BLaER1 treated with 17β-estradiol and CSF1 and Interleukin-3, amounts not matched to agents 10 nM and 100 nM (cell line): ENCODE data around the gene SLC25A25.

Experiments
- H3K27ac ChIP-seq, 11 experiments: shearing (Covaris generic); formaldehyde crosslinking; 2 replicates each; pipeline ENCODE4 v1.8.1; 2022
- H3K27me3 ChIP-seq, 11 experiments: shearing (Covaris generic); formaldehyde crosslinking; 2 replicates each; pipeline ENCODE4 v1.8.1; 2022
- H3K36me3 ChIP-seq, 11 experiments: shearing (Covaris generic); formaldehyde crosslinking; 2 replicates each; pipeline ENCODE4 v1.8.1; 2022
- H3K4me1 ChIP-seq, 10 experiments: shearing (Covaris generic); formaldehyde crosslinking; 2 replicates each; pipeline ENCODE4 v1.8.1; 2022
- H3K4me2 ChIP-seq, 11 experiments: shearing (Covaris generic); formaldehyde crosslinking; 2 replicates each; pipeline ENCODE4 v1.8.1; 2022
- H3K4me3 ChIP-seq, 10 experiments: shearing (Covaris generic); formaldehyde crosslinking; 2 replicates each; pipeline ENCODE4 v1.8.1; 2022
- H3K9ac ChIP-seq, 11 experiments: shearing (Covaris generic); formaldehyde crosslinking; 2 replicates each; pipeline ENCODE4 v1.8.1; 2022
- H3K9me3 ChIP-seq, 11 experiments: shearing (Covaris generic); formaldehyde crosslinking; replicated peaks in 1 of 11; 2 replicates each; pipeline ENCODE4 v1.8.1; 2022
- H4K20me1 ChIP-seq, 11 experiments: shearing (Covaris generic); formaldehyde crosslinking; 2 replicates each; pipeline ENCODE4 v1.8.1; 2022
- Cebpa-rat ChIP-seq, 11 experiments: shearing (Covaris generic); IDR thresholded peaks; 2 replicates each; pipeline ENCODE4 v1.8.1; 2022

The SLC25A25 gene

DNA sequence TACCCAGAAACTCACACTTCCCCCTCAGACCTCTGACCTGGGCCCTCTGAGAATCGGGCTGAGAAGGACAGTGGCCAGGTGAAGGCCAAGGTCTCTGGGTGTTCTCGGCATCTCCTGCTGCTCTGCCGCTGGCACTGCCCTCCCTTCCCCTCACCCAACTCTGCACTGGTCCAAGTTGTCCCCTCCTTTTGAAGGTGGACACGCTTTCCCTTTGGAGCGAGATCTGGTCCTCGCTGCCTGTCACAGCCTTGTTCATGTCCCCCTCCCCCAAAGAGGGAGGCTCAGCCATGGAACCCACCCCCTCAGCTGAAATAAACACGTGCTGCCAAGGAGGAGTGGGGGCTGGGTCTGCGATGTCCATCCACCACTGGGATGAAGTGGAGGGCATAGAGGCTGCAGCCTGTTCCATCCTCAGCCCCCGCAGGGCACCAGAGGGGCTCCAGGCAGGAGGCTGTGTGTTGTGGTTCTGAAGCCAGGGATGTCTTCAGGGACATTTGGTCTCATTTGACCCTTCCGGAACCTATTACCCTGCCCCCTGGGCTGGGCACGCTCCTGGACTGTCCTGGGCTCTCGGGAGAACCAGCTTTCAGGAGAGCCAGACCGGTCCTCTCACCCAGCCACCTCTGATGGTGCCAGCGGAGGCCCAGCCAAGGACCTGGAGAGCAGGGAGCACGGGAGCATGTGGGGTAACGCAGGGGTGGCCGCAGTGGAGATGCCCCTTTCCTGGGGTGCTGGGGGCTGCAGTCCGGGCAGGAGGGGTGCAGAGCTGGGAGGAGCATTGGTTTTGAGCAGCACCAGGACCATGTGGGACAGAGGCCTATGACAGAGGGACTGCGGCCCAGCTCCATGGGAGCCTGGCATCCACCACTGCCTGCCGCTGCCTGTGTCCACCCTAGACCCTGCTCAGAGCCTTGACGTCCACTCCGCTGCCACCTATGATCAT is 76.5 kb downstream of the SLC25A25 start:
- H3K9ac ChIP-seq = no peak overlapping the region
- H3K27ac ChIP-seq = no peak overlapping the region
- no peaks in the 10 kb centered on the region for H3K27me3 ChIP-seq
- TF ChIP-seq Cebpa-rat (IDR thresholded peaks at IDR 0.05) = no peak
- no peaks in the 10 kb centered on the region for H4K20me1 ChIP-seq
- H3K4me3 ChIP-seq = no peak overlapping the region
- peaks cover 7 to 28% (median 19%) of the 10 kb centered on the region in 10 experiments; a peak in 18 of 20 replicates for H3K4me1 ChIP-seq
- H3K9me3 ChIP-seq = no peaks in the 10 kb centered on the region
- H3K36me3 ChIP-seq = no peaks in the 10 kb centered on the region
- peak overlapping the region in 3 of 11 experiments; percentile 6 to 67 (median 13); a peak in 1 of 22 replicates for H3K4me2 ChIP-seq

DNA sequence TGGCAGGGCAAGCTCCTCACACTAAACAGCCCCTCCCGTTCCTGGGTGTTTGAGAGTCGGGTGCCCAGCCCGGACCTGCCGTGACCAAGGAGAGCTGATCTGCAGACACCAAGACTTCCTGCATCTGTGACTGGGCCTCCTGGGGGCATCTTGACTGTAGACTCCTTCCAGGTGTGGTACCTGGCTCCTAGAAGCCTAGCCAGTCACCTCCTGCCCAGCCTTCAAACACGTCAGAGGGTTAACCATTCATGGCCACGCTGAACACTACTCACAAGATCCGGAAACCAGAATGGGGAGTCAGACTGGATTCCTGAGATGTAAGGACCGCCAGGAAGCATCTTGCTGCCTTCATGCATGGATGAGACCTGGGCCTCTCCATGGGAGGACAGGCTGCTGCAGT is 77.5 kb downstream of the SLC25A25 start:
- H3K4me1 ChIP-seq = peaks cover 7 to 28% (median 19%) of the 10 kb centered on the region in 10 experiments; a peak in 18 of 20 replicates
- no peaks in the 10 kb centered on the region for H3K36me3 ChIP-seq
- TF ChIP-seq Cebpa-rat (IDR thresholded peaks at IDR 0.05) = no peak
- no peaks in the 10 kb centered on the region for H4K20me1 ChIP-seq
- peak overlapping the region in 1 of 11 experiments; percentile 24; a peak in 2 of 22 replicates for H3K9ac ChIP-seq
- no peaks in the 10 kb centered on the region for H3K27me3 ChIP-seq
- H3K27ac ChIP-seq = no peak overlapping the region
- H3K9me3 ChIP-seq = no peaks in the 10 kb centered on the region
- H3K4me2 ChIP-seq = peak overlapping the region in 9 of 11 experiments; percentile 36 to 79 (median 61); a peak in 17 of 22 replicates
- no peak overlapping the region for H3K4me3 ChIP-seq

DNA sequence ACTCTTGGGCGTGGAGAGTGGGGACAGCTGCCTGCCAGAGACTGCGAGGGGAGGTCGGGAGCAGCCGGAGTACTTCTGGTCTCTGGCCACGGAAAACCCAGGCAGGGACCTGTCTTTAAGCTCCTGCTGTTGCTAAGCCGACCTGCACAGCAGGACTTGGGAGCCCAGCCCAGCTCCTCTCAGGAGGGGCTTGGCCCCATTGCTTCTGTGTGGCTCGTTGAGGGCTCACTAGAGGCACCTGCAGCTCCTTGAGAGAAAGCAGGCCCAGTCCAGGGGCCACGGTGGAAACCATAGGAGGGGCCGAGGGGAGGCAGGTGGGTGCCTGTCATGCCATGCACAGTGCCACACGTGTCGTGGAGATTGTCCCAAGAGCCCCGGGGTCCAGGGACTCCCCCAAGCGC is 77.9 kb downstream of the SLC25A25 start:
- Histone ChIP-seq H3K4me3 (no peak overlapping the region), H3K27ac (no peak overlapping the region), H3K4me2 (peak overlapping the region in 9 of 11 experiments; percentile 36 to 79 (median 61); a peak in 17 of 22 replicates), H3K36me3 (no peaks in the 10 kb centered on the region), H3K4me1 (peaks cover 7 to 28% (median 19%) of the 10 kb centered on the region in 10 experiments; a peak in 18 of 20 replicates), H4K20me1 (no peaks in the 10 kb centered on the region), H3K27me3 (no peaks in the 10 kb centered on the region), H3K9ac (peak overlapping the region in 1 of 11 experiments; percentile 24; a peak in 2 of 22 replicates), H3K9me3 (no peaks in the 10 kb centered on the region)
- TF ChIP-seq Cebpa-rat (IDR thresholded peaks at IDR 0.05) = no peak

DNA sequence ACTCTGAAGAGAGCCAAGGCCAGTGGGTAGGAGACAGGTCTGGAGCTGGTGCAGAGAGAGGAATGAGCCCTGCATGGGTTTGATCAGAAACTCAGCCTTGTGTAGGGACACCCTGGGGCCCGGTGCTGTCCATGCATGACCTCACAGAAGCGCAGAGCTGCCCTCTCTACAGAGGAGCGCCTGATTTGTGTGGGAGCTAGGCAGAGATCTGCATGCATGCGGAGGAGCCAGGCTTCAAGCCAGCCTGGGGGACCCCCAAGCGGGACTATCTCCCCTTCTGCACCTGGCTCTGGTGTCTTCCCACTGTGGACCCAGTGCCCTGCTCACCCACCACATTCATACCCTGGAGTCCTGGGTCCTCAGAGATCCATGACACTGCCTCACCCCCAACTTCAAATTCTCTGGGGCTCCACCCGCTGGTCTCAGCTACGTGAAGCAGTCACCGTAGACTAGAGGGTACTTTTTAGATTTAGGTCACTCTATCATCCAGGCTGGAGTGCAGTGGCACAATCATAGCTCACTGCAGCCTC is 78.6 kb downstream of the SLC25A25 start:
- H4K20me1 ChIP-seq = no peaks in the 10 kb centered on the region
- H3K4me3 ChIP-seq = no peak overlapping the region
- no peak overlapping the region for H3K27ac ChIP-seq
- H3K9ac ChIP-seq = no peak overlapping the region
- no peaks in the 10 kb centered on the region for H3K36me3 ChIP-seq
- no peaks in the 10 kb centered on the region for H3K9me3 ChIP-seq
- peaks cover 7 to 28% (median 19%) of the 10 kb centered on the region in 10 experiments; a peak in 18 of 20 replicates for H3K4me1 ChIP-seq
- TF ChIP-seq Cebpa-rat (IDR thresholded peaks at IDR 0.05) = no peak
- peak overlapping the region in 6 of 11 experiments; percentile 34 to 79 (median 65); a peak in 10 of 22 replicates for H3K4me2 ChIP-seq
- H3K27me3 ChIP-seq = no peaks in the 10 kb centered on the region

DNA sequence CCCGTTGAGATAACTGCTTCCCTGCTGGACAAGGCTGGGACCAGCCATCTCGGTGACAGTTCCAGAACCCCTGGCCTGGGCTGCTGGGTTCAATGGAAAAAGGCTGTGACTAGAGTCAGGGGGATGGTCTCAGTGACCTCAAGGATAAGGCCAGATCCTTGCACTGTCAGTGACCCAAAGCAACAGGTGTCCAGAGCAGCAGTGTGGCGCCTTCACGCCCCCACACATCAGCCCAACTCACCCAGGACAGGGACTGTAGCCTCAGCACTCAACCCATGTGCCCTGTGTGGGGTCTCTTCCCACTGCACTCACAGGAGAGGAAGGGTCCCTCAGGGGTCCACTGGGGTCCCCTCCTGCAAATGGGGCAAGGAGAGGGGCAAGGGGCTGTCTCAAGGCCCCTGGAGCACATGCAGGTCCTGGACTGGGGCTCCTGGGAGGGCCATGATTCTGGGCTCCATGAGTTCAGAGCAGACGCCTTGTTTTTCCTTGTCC is 80.5 kb downstream of the SLC25A25 start:
- Histone ChIP-seq H3K4me3 (no peak overlapping the region), H3K9ac (no peak overlapping the region), H3K4me2 (no peak overlapping the region), H3K27ac (no peak overlapping the region), H3K9me3 (no peaks in the 10 kb centered on the region), H3K4me1 (peaks cover 6 to 20% (median 13%) of the 10 kb centered on the region in 10 experiments; a peak in 18 of 20 replicates), H3K27me3 (no peaks in the 10 kb centered on the region), H4K20me1 (no peaks in the 10 kb centered on the region), H3K36me3 (no peaks in the 10 kb centered on the region)
- TF ChIP-seq Cebpa-rat (IDR thresholded peaks at IDR 0.05) = no peak

DNA sequence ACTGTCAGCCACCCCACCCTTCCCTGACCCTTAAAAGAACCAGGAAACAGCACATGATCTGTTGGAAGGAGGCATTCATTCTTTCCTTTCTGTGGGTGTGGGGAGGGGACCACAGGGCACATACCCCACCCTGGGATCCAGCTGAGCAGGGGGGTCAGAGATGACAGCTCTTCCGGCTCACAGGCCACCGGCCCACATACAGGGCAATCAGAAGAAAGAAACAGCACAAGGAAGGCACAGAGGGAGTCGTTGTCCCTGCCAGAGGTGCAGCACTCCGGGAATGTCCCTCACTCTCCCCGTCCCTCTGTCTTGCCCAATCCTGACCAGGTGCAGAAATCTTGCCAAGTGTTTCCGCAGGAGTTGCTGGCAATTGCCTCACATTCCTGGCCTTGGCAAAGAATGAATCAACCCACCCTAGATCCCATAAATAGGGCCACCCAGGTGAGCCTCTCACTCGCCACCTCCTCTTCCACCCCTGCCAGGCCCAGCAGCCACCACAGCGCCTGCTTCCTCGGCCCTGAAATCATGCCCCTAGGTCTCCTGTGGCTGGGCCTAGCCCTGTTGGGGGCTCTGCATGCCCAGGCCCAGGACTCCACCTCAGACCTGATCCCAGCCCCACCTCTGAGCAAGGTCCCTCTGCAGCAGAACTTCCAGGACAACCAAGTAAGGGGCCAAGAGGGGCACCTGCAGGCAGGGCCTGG is 81.1 kb downstream of the SLC25A25 start, which contains the start of gene LCN2:
Gene LCN2 (plus strand): TSS at position 453 of the 701 bp plus-strand sequence. CDS start 73 bp downstream, at position 526.
- Histone ChIP-seq H4K20me1 (no peaks in the 10 kb centered on the region), H3K9ac (no peak within 1 kb of the TSS), H3K27ac (no peak within 1 kb of the TSS), H3K36me3 (no peaks in the 10 kb centered on the region), H3K9me3 (no peaks in the 10 kb centered on the region), H3K4me3 (no peak within 1 kb of the TSS), H3K4me2 (no peak within 1 kb of the TSS), H3K27me3 (no peaks in the 10 kb centered on the region), H3K4me1 (peaks cover 0 to 20% (median 11%) of the 10 kb centered on the region in 10 experiments; a peak in 16 of 20 replicates)
- no peak for TF ChIP-seq Cebpa-rat (IDR thresholded peaks at IDR 0.05)

DNA sequence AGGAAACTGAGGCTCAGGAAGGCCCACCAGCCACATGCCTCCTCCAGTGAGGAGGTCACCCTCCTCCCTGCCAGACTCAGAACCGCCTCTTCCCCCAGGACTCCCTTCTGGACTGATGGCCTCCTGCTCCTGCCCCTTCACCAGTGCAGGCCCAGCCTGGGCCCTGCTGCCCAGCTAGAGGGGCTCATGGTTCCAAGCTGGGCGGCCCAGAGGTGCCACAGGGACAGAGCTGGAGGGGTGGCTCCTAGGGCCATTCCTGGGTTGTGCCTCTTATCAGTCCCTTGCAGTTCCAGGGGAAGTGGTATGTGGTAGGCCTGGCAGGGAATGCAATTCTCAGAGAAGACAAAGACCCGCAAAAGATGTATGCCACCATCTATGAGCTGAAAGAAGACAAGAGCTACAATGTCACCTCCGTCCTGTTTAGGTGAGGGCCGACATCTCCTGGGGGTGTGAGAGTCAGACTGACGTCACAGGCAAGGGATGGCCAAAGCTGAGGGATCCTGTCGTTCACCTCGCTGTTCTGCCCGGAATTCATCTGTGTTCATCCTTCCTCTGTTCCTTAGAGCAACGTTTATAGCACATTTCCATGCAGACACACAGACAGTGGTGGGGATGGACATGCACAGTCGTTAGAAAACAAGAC is 82.0 kb downstream of the SLC25A25 start:
- TF ChIP-seq Cebpa-rat (IDR thresholded peaks at IDR 0.05) = no peak
- no peak overlapping the region for H3K9ac ChIP-seq
- H3K9me3 ChIP-seq = no peaks in the 10 kb centered on the region
- no peaks in the 10 kb centered on the region for H3K27me3 ChIP-seq
- no peak overlapping the region for H3K4me2 ChIP-seq
- H3K4me3 ChIP-seq = no peak overlapping the region
- peaks cover 0 to 20% (median 11%) of the 10 kb centered on the region in 10 experiments; a peak in 14 of 20 replicates for H3K4me1 ChIP-seq
- no peaks in the 10 kb centered on the region for H4K20me1 ChIP-seq
- H3K36me3 ChIP-seq = no peaks in the 10 kb centered on the region
- H3K27ac ChIP-seq = no peak overlapping the region

DNA sequence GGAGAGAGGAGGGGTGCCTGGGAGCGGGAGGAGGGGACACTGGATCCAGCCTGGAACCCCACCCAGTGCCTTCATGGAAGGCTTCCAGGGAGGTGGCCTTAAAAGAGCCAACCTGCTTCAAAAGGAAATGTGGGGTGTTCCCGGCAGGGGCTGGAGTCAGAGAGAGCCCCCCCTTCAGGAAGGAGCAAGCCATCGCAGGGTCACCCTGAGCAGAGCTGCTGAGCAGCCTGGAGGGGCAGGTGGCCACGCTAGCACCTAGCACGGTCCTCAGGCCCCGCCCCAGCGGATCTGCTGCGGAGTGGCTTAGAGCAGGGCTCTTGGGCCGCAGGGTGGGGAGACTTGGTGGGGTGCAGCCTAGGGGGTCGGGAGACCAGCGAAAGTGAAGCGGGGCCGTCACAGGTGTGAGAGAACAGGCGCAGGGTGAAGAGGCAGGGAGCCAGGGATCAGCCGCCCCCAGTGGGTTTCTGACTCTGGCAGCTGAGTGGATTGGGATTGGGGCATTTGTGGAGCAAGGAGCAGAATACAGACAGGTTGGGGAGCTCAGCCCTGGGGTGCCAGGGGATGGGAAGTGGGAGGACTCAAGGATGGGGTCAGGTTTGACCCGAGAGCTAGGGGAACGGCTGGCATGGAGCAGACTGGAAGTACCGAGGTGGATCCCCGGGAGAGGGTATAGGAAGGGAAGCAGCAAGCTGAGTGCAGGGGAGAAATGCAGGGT is 82.7 kb downstream of the SLC25A25 start:
- Histone ChIP-seq H3K4me1 (peaks cover 0 to 15% (median 7%) of the 10 kb centered on the region in 10 experiments; a peak in 14 of 20 replicates), H3K27me3 (no peaks in the 10 kb centered on the region), H4K20me1 (no peaks in the 10 kb centered on the region), H3K36me3 (no peaks in the 10 kb centered on the region), H3K4me3 (no peak overlapping the region), H3K9me3 (no peaks in the 10 kb centered on the region), H3K27ac (no peak overlapping the region), H3K4me2 (no peak overlapping the region), H3K9ac (no peak overlapping the region)
- no peak for TF ChIP-seq Cebpa-rat (IDR thresholded peaks at IDR 0.05)
